T47D (cell line): ENCODE data around the gene CMTM7.

Source experiments
- DNase-seq, 2 experiments: peaks; one replicate each; pipeline versions ENCODE4 v3.0.0 to v3.0.0-alpha.2; 2011 to 2012; ENCODE audit warnings: low read depth in 1 of 2, low spot score in 1 of 2
- JUND ChIP-seq: IDR thresholded peaks from 2 replicates; pipeline ENCODE4 v1.6.1; 2012; ENCODE audit warnings: low read depth
- in situ Hi-C: cut with HindIII; loops from 2 replicates; pipeline ENCODE4 v1.10.0; 2016; ENCODE audit warnings: low sequenced_read_pairs, low pct_unique_long_range_greater_than_20kb

CMTM7 gene

DNA sequence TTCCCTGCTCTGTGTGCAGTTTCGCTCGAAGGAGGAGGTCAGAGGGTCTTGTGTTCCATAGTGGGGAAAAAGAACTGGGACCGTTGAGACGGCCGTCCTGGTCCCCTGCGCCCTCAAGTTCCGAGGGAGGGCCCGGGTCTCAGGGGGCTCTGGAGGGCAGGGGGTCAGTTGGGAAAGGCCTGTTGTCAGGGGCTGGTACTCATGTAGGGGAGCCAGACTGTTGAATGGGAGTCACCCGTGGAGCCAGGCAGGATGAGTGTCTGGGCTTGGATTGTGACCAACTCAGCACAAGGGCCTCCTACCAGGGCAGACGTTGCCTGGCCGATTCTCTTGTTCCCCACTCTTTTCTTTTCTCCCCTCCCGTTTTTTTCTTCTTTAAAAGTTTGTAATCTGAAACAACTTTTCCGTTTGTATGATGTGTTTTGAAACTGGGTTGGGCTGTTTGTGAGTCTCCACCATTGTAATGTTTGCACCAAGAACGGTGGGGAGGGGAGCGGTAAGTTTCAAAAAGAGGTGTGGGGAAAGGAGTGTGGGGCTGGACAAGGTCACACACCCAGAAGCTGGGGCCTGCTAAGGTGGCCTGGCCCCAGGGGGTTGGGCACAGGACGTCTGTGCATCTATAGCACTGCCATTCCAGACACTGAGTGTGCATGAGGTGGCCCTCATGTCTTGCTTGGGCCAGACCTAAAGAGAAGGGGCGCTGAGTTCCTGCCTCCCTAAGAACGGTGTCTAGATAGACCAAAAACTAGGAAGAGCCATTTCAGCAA, 1.1 kb downstream of the CMTM7 start:
- no peak for TF ChIP-seq JUND
- in situ Hi-C loops: no loop called here
- DNase-seq: peak in 1 of 2 experiments; percentile 33

- in situ Hi-C loops: no loop called here
- no peak for TF ChIP-seq JUND
- no peak for DNase-seq
Observed at GRCh38 chr3:32395496-32395895, 3.8 kb downstream of the CMTM7 start.

GRCh38 chr3:32397941-32398340, 6.3 kb downstream of the CMTM7 start:
- TF ChIP-seq JUND: no peak
- in situ Hi-C loops: no loop called here

GRCh38 chr3:32398531-32398930, 6.9 kb downstream of the CMTM7 start:
- no peak for TF ChIP-seq JUND
- DNase-seq: no peak
- in situ Hi-C loops: no loop called here

More at GRCh38 chr3:32397941-32398340, 6.3 kb downstream of the CMTM7 start:
- no peak for DNase-seq

GRCh38 chr3:32399030-32399620, 7.5 kb downstream of the CMTM7 start:
- DNase-seq: peak in 1 of 2 experiments; percentile 74
- TF ChIP-seq JUND: no peak
- in situ Hi-C loops: no loop called here

- no peak for TF ChIP-seq JUND
Observed at GRCh38 chr3:32401126-32401525, 9.5 kb downstream of the CMTM7 start.

GRCh38 chr3:32401556-32402081, 10.0 kb downstream of the CMTM7 start:
- TF ChIP-seq JUND: no peak
- peak in 1 of 2 experiments; percentile 77 for DNase-seq
- in situ Hi-C loops: no loop called here

More at GRCh38 chr3:32401126-32401525, 9.5 kb downstream of the CMTM7 start:
- in situ Hi-C loops: no loop called here
- no peak for DNase-seq

DNA sequence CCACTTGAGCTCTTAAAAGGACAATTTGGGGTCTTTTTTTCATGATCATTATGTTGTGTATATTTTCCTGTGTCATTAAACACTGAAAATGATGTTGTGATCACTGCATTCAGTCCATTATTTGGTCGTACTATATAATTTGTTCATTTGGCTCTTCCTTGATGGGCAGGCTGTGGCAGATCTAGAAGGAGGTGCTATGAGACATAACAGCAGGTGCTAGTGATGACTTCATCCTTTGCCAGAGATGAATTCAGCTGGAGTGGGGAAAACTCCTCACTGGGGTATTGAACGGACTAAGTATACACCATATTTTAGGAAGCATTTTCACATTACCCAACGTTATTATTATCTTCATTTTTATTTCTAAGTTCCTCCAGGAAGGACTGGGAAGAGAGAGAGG, 12.0 kb downstream of the CMTM7 start:
- in situ Hi-C loops: no loop called here
- no peak for DNase-seq
- no peak for TF ChIP-seq JUND

DNA sequence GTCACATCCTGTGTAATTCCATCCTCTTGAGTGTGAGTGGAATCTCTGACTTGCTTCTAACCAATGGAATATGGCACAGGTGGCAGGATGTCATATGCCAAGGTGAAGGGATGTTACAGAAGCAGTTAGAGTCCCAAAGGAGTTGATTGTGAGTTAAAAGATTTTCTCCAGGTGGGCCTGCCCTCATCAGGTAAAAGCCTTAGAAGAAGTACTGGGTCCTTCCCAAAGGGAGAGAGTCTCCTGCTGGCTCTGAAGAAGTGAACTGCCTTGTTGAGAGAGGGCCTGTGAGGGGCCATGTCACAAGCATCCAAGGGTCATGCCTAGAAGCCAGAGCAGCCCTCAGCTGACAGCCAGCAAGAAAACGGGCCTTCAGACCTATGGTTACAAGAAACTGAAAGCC, 13.1 kb downstream of the CMTM7 start:
- in situ Hi-C loops: no loop called here
- no peak for DNase-seq
- no peak for TF ChIP-seq JUND

- no peak for DNase-seq
- TF ChIP-seq JUND: no peak
- in situ Hi-C loops: no loop called here
Observed at GRCh38 chr3:32405155-32405554, 13.5 kb downstream of the CMTM7 start.

GRCh38 chr3:32405711-32406323, 14.2 kb downstream of the CMTM7 start:
- DNase-seq: peak in 1 of 2 experiments; percentile 40
- in situ Hi-C loops: no loop called here

GRCh38 chr3:32406486-32407408, 15.1 kb downstream of the CMTM7 start:
- in situ Hi-C loops: no loop called here
- no peak for TF ChIP-seq JUND
- DNase-seq: peak in 1 of 2 experiments; percentile 83

More at GRCh38 chr3:32405711-32406323, 14.2 kb downstream of the CMTM7 start:
- TF ChIP-seq JUND: no peak
